Adipocyte (in vitro differentiated cells): Measurements from ENCODE around the gene FAR2.
A peak's percentile ranks its signal among the peaks of the same experiment; 100 is the strongest.

Experiments used
- DNase-seq: peaks from one replicate; pipeline ENCODE4 v3.0.0-alpha.2; 2015; ENCODE audit warnings: low read depth
- H3K27me3 ChIP-seq: replicated peaks from 2 replicates; pipeline ENCODE4 v1.7.0; 2013; ENCODE audit warnings: mild to moderate bottlenecking, low read length, moderate library complexity; ENCODE audit not compliant: control insufficient read depth, insufficient read depth
- H3K36me3 ChIP-seq: 2 replicates; pipeline ENCODE4 v1.7.0; 2013; ENCODE audit warnings: low read length, mild to moderate bottlenecking, moderate library complexity; ENCODE audit not compliant: control insufficient read depth, insufficient read depth, severe bottlenecking
- H3K4me1 ChIP-seq: 2 replicates; pipeline ENCODE4 v1.7.0; 2013; ENCODE audit warnings: mild to moderate bottlenecking, low read length, moderate library complexity; ENCODE audit not compliant: control insufficient read depth, insufficient read depth
- H3K4me3 ChIP-seq: 2 replicates; pipeline ENCODE4 v1.7.0; 2013; ENCODE audit warnings: mild to moderate bottlenecking, low read length, moderate library complexity
- H3K9ac ChIP-seq: 2 replicates; pipeline ENCODE4 v1.7.0; 2013; ENCODE audit warnings: mild to moderate bottlenecking, low read length, moderate library complexity
- H3K9me3 ChIP-seq: 2 replicates; pipeline ENCODE4 v1.7.0; 2013; ENCODE audit warnings: mild to moderate bottlenecking, low read length, moderate library complexity; ENCODE audit not compliant: control insufficient read depth

Gene FAR2

DNA sequence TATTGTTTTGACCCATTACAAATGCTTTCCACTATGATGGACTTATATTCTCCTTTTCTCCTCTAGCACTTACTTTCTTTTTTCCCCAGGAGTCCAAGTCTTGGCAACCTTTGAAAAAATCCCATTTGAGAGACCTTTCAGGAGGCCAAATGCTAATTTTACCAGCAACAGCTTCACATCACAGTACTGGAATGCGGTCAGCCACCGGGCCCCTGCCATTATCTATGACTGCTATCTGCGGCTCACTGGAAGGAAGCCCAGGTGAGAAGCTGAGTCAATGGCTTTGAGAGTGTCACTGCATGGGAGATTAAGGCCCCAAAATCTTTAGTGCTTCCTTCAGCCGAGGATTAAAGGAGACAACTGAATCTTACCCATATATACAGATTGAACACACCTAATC, 167.7 kb downstream of the FAR2 start:
- Histone ChIP-seq H3K9me3 (no peaks in the 10 kb centered on the region), H3K27me3 (no peaks in the 10 kb centered on the region), H3K4me3 (no peak overlapping the region), H3K4me1 (peaks cover 36% of the 10 kb centered on the region), H3K36me3 (peaks cover 11% of the 10 kb centered on the region), H3K9ac (no peak overlapping the region)
- peak; percentile 27 for DNase-seq

DNA sequence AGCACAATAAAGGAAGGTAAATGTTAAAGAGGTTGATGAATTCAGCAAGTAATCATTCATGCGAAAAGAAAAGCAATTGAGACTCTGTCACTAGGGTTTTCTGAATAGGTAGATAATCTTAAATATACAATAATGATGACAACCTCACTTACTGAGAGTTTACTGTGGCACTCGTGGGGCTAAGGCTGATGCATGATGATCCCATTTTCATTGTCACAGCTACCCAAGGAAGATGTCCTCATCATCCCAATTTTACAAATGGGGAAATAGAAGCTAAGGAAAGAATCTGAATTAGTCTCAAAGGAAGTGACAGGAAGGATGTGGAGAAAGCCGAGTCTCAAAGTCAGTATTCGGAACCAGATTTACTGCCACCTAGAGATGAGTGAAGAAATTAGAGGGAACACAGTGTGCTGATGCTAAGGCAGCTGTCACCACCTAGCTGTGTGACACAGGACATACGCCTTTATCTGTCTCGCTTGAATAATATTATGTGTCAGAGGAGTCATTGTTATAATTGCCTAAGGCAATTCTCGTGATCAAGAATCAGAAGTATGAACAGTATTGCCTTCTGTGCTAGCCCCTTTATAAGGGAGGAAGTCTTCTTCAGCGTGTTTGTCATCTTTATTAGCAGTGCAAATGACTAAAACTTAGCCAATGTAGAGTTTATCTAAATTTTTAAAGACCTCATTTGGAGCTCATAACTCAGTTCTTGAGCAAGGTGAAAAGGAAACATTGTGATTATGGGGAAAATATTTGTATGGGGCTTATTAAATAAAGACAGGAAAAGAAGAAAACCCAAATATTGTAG, 168.7 kb downstream of the FAR2 start:
- no peak overlapping the region for H3K9ac ChIP-seq
- peaks cover 10% of the 10 kb centered on the region for H3K36me3 ChIP-seq
- no peaks in the 10 kb centered on the region for H3K27me3 ChIP-seq
- DNase-seq = peak; percentile 69
- no peaks in the 10 kb centered on the region for H3K9me3 ChIP-seq
- peaks cover 35% of the 10 kb centered on the region for H3K4me1 ChIP-seq
- H3K4me3 ChIP-seq = no peak overlapping the region

DNA sequence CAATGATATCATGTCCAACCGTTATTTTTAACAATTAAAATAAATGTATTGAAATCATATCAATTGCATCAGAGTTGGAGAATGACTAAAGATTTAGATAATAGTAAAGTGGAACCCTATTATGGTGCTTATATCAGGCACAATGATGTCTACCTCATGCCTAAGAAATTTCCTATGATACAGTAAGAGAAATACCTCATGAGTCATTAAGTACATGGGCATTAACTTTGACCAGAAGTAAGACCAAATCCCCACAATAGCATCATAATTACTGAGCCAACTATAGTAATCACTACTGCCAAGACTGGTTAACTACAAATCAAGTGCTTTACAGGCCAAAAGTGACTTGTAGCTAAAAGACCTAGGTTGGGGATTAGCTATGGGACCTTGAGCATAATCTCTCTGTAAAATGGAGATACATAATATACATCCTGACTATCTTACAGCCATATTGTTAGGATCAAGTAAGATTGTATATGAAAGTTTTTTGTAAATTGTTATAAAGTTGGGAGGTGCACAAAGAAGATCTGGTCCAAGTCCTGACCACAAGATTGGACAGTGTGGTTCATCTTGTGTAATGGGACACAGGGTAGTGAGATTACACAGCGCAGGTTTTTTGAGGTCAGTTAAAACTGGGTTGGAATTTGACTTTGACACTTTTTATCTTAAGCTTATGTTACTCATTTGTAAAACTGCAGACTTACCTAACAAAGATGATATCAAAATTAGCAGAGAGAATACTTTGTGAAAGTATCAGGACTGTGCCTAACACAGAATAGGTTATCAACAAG, 171.4 kb downstream of the FAR2 start:
- H3K4me3 ChIP-seq = no peak overlapping the region
- peak; percentile 48 for DNase-seq
- H3K9me3 ChIP-seq = no peaks in the 10 kb centered on the region

GRCh38 chr12:29322157-29322556, 173.1 kb downstream of the FAR2 start:
- Histone ChIP-seq H3K9me3 (no peaks in the 10 kb centered on the region), H3K36me3 (peaks cover 13% of the 10 kb centered on the region), H3K4me1 (peaks cover 16% of the 10 kb centered on the region), H3K27me3 (no peaks in the 10 kb centered on the region), H3K4me3 (no peak overlapping the region), H3K9ac (no peak overlapping the region)
- no peak for DNase-seq

More for the DNA sequence above, 171.4 kb downstream of the FAR2 start:
- Histone ChIP-seq H3K36me3 (peaks cover 13% of the 10 kb centered on the region), H3K9ac (no peak overlapping the region), H3K27me3 (no peaks in the 10 kb centered on the region), H3K4me1 (peaks cover 24% of the 10 kb centered on the region)

DNA sequence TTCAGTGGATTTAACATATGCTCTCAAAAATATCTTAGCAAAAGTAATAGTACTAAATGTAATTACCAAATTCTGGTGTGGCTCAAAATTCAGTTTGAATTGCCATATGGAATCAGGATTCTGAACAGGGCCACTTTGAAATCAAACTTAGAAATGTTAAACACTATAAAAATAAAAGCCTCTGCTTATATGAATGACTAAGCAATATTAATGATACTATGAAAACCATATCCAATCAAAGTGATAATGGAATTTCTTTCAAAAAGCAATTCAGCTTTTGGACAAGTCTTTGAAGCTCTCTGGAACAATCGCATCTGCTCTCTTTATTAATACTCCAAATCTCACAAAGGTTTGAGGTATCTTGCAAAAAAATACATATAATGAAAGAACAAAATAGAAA, 180.3 kb downstream of the FAR2 start:
- Histone ChIP-seq H3K4me3 (no peak overlapping the region), H3K9ac (no peak overlapping the region), H3K9me3 (no peaks in the 10 kb centered on the region), H3K4me1 (peaks cover 2% of the 10 kb centered on the region), H3K27me3 (no peaks in the 10 kb centered on the region), H3K36me3 (peaks cover 17% of the 10 kb centered on the region)
- DNase-seq = no peak

DNA sequence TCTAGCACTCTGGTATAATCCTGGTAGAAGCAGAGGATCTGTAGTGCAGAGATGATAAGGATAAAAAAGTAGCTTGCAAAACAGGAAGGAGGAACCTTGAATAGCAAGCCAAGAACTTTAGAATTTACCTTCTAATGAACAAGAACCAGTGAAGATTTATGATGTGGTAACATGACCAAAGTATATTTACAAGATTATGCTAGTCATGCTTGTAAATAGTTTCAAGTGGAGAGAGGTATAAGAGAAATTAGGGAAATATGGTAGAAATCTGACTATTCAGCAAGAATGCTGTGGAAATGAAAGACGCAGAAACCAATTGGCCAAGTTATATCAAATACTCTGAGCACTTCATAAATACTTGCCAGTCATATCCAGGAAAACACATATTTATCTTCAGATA, 184.1 kb downstream of the FAR2 start:
- Histone ChIP-seq H3K4me1 (peaks cover 10% of the 10 kb centered on the region), H3K27me3 (no peaks in the 10 kb centered on the region), H3K9me3 (no peaks in the 10 kb centered on the region), H3K4me3 (no peak overlapping the region), H3K36me3 (peaks cover 31% of the 10 kb centered on the region), H3K9ac (no peak overlapping the region)
- DNase-seq = no peak

DNA sequence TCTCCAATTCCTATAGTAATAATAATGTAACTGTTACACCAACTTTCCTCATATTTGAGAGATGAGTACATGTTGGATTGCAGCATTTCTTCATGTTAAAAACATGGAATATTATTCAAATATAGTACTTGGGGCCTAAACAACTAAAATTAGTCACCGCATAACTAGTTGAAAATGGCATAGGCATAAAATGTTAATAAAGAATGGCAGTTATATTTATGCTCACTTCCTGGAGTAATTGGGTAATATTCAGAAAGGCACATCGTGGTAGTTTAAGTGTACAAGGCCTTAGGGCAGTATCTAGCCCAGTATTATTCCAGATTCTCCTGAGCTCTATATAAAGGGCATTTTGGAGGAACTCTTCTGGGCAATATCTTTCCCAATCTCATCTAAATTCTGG, 185.9 kb downstream of the FAR2 start:
- DNase-seq = no peak
- H3K4me3 ChIP-seq = no peak overlapping the region
- no peaks in the 10 kb centered on the region for H3K27me3 ChIP-seq
- H3K36me3 ChIP-seq = peaks cover 40% of the 10 kb centered on the region
- peaks cover 10% of the 10 kb centered on the region for H3K4me1 ChIP-seq
- H3K9ac ChIP-seq = no peak overlapping the region
- no peaks in the 10 kb centered on the region for H3K9me3 ChIP-seq

DNA sequence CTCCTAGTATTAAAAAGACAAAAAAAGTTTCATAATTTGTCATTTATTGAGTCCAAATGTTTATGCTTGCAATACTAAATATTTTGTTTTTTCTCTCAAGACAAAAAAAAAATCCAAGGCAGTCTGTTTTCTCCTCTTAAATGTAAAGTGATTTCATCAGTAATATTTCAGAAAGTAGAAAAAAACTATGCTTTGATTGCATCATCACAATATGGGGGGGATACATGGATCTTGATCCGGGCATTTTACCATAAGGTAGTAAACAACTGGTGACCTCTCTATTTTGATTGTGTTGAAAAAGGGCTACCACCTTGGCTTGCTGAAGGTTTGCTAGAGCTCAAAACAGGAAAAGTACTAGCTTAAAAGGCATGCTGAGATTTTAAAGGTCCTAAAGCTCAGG, 188.2 kb downstream of the FAR2 start:
- Histone ChIP-seq H3K4me1 (peaks cover 10% of the 10 kb centered on the region), H3K9ac (no peak overlapping the region), H3K27me3 (no peaks in the 10 kb centered on the region), H3K9me3 (no peaks in the 10 kb centered on the region), H3K4me3 (no peak overlapping the region), H3K36me3 (peaks cover 61% of the 10 kb centered on the region)
- DNase-seq = no peak

DNA sequence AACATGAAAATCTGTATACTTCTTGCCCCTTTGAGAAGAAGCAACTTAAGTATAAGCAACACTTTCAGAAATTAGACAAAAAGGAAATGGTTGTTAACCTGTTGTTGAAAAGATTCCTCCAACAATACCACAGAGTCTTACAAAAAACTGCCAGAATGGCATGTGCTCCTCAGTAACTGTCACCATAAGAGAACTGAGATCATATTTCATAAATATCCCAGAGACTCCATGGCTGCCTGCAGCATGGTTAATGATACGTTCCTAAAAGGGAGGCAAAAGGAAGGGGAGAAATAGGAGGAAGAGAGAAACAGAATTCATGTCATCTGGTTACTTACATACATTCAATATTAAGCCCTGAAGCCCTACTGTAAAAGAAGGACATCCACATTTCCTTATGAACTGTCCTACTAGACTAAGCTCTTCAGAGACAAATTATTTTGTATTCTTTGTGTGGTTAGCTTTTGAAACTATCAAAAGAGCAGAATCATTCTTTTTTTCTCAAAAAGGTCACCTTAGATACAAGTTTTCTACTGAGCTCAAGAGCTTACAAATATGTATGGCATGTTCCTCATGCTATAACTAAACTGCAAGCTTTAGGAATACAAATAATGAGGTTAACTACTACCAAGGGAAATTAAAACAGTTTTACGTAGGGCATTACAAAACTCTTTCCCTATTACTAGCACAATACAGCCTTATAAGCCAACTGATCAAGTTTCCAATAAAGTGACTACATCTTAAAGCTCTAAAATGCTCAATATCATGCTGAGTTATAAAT, 194.1 kb downstream of the FAR2 start:
- DNase-seq = no peak
- H3K9me3 ChIP-seq = no peaks in the 10 kb centered on the region
- no peak overlapping the region for H3K9ac ChIP-seq
- no peaks in the 10 kb centered on the region for H3K27me3 ChIP-seq
- H3K4me1 ChIP-seq = no peaks in the 10 kb centered on the region
- no peak overlapping the region for H3K4me3 ChIP-seq
- H3K36me3 ChIP-seq = peaks cover 56% of the 10 kb centered on the region

- Histone ChIP-seq H3K4me3 (no peak overlapping the region), H3K27me3 (no peaks in the 10 kb centered on the region), H3K4me1 (peaks cover 17% of the 10 kb centered on the region), H3K9ac (no peak overlapping the region), H3K36me3 (peaks cover 42% of the 10 kb centered on the region), H3K9me3 (no peaks in the 10 kb centered on the region)
- DNase-seq = no peak
These were observed 197.8 kb downstream of the FAR2 start for GRCh38 chr12:29346769-29347421.
